K562 (cell line): Measurements from ENCODE around the gene APLF. TPM values are rescaled to one million over a fixed set of nuclear protein-coding genes. Genes with fewer than 3 reads are reported as not detected.
"Not testable (repeated sequence)": the region's sequence is repeated elsewhere in the genome, so short reads cannot be mapped to it uniquely, and the experiment has no call there.

Source experiments
- ATAC-seq: fragments of 200-7000 bp; cut with Tn5 transposase; 3 replicates; pipeline ENCODE4 v1.9.1; 2020; ENCODE audit warnings: moderate library complexity
- BruUV-seq: library from RNA; stranded (reverse); fragments of 400-500 nt; replicated peaks from 2 replicates; lab custom pipeline; 2021; lab: Mats Ljungman, UMichigan
- CTCF ChIA-PET: fragments of 300-600 bp; formaldehyde crosslinking; extraction: SDS; loops from one replicate; lab custom pipeline; 2021; ENCODE audit warnings: low intra/inter-chr PET ratio; lab: Yijun Ruan, JAX
- POLR2A ChIA-PET: fragments of 300-600, 350-650 bp; sonication (Branson Sonifier 250); formaldehyde crosslinking; extraction: SDS; loops from one replicate; lab custom pipeline; 2021; ENCODE audit warnings: antibody characterized with exemption, inconsistent platforms; lab: Yijun Ruan, JAX
- DNase-seq, 4 experiments: peaks; one replicate each; pipeline versions ENCODE4 v3.0.0 to v3.0.0-alpha.2; 2011 to 2018; ENCODE audit warnings: low spot score in 3 of 4, mixed read lengths in 3 of 4; ENCODE audit errors: extremely low read depth in 1 of 4
- FAIRE-seq: peaks from 2 replicates; lab custom pipeline; 2011; peaks lifted over from hg19 to GRCh38; lab: Jason Lieb, UNC
- H2AFZ ChIP-seq: 2 replicates; pipeline ENCODE4 v1.6.0; 2011; ENCODE audit warnings: low read depth, low read length, control low read depth, inconsistent platforms
- H3K27ac ChIP-seq: fragments of 200-600 bp; 3 replicates; pipeline ENCODE4 v1.8.0; 2011; ENCODE audit warnings: low read depth, mild to moderate bottlenecking, control low read depth, inconsistent platforms, low read length, moderate library complexity, mixed read lengths; ENCODE audit errors: extremely low read depth
- H3K27me3 ChIP-seq, 2 experiments: fragments of 300-600 bp in 1 of 2; 2 replicates in 1 of 2; 3 replicates in 1 of 2; pipeline versions ENCODE4 v1.6.0 to v1.8.0; 2011; ENCODE audit warnings: inconsistent platforms in 2 of 2, low read length in 2 of 2, mild to moderate bottlenecking in 1 of 2, mixed read lengths in 1 of 2, moderate library complexity in 1 of 2; ENCODE audit not compliant: control insufficient read depth in 2 of 2, insufficient read depth in 2 of 2
- H3K36me3 ChIP-seq: fragments of 300-600 bp; 3 replicates; pipeline ENCODE4 v1.8.0; 2011; ENCODE audit warnings: mild to moderate bottlenecking, low read length, inconsistent platforms; ENCODE audit not compliant: control insufficient read depth, insufficient read depth
- H3K4me1 ChIP-seq, 2 experiments: fragments of 200-600 bp in 1 of 2; replicated peaks in 1 of 2; 2 replicates in 1 of 2; 3 replicates in 1 of 2; pipeline versions ENCODE4 v1.5.1 to v1.8.0; 2011; ENCODE audit warnings: inconsistent platforms in 2 of 2, low read length in 2 of 2, mild to moderate bottlenecking in 1 of 2, mixed read lengths in 1 of 2, moderate library complexity in 1 of 2; ENCODE audit not compliant: control insufficient read depth in 2 of 2, insufficient read depth in 2 of 2
- H3K4me2 ChIP-seq: 2 replicates; pipeline ENCODE4 v1.6.1; 2011; ENCODE audit warnings: low read length, control low read depth, inconsistent platforms, mixed read lengths; ENCODE audit not compliant: insufficient read depth
- H3K4me3 ChIP-seq: fragments of 200-600 bp; sonication (generic), shearing (Covaris generic); 2 replicates; pipeline ENCODE4 v1.5.1; 2016; ENCODE audit warnings: control low read depth, inconsistent platforms
- H3K79me2 ChIP-seq: fragments of 200-600 bp; 3 replicates; pipeline ENCODE4 v1.8.0; 2011; ENCODE audit warnings: low read length, inconsistent platforms; ENCODE audit not compliant: control insufficient read depth, insufficient read depth
- H3K9ac ChIP-seq, 2 experiments: 2 replicates each; pipeline versions ENCODE4 v1.6.0 to v1.6.1; 2011; ENCODE audit warnings: low read depth in 2 of 2, low read length in 2 of 2, control low read depth in 1 of 2, inconsistent platforms in 1 of 2, mild to moderate bottlenecking in 1 of 2, mixed read lengths in 1 of 2; ENCODE audit not compliant: insufficient read depth in 1 of 2
- H3K9me1 ChIP-seq: one replicate; pipeline ENCODE4 v1.6.0; 2011; ENCODE audit warnings: inconsistent platforms, mild to moderate bottlenecking, low read length, moderate library complexity; ENCODE audit not compliant: control insufficient read depth, insufficient read depth
- H3K9me3 ChIP-seq: replicated peaks from 2 replicates; pipeline ENCODE4 v1.5.1; 2011; ENCODE audit warnings: low read depth, low read length, inconsistent platforms; ENCODE audit not compliant: control insufficient read depth, insufficient read depth
- H4K20me1 ChIP-seq: replicated peaks from 2 replicates; pipeline ENCODE4 v1.6.1; 2011; ENCODE audit warnings: low read length, inconsistent platforms, mixed read lengths; ENCODE audit not compliant: control insufficient read depth, insufficient read depth
- BCOR ChIP-seq: fragments of 450-650 bp; IDR thresholded peaks from 2 replicates; pipeline ENCODE4 v1.6.1; 2016
- C11orf30 ChIP-seq: fragments of 450-650 bp; IDR thresholded peaks from 2 replicates; pipeline ENCODE4 v1.6.1; 2016; ENCODE audit warnings: low read depth, mild to moderate bottlenecking
- CBFA2T3 ChIP-seq: fragments of 450-650 bp; IDR thresholded peaks from 2 replicates; pipeline ENCODE4 v1.6.1; 2017
- KDM1A ChIP-seq, 2 experiments: fragments of 450-650 bp; IDR thresholded peaks; 2 replicates each; pipeline ENCODE4 v1.6.1; 2016; ENCODE audit warnings: mild to moderate bottlenecking in 2 of 2
- KDM4B ChIP-seq, 2 experiments: fragments of 450-650 bp in 1 of 2; sonication (generic) in 1 of 2; IDR thresholded peaks; 2 replicates each; pipeline ENCODE4 v1.6.1; 2016 to 2017; ENCODE audit warnings: borderline replicate concordance in 2 of 2, antibody characterized with exemption in 1 of 2, low read depth in 1 of 2, mild to moderate bottlenecking in 1 of 2
- MAFF ChIP-seq: IDR thresholded peaks from 2 replicates; pipeline ENCODE4 v1.6.1; 2012; ENCODE audit warnings: low read length, improper control_type of control experiment
- MAFG ChIP-seq: fragments of 450-650 bp; conservative IDR thresholded peaks from 2 replicates; pipeline ENCODE4 v1.6.1; 2016; ENCODE audit warnings: missing genetic modification characterization, missing compliant biosample characterization
- MAFK ChIP-seq: IDR thresholded peaks from 2 replicates; pipeline ENCODE4 v1.6.1; 2011; ENCODE audit warnings: low read length, improper control_type of control experiment
- MEIS2 ChIP-seq: fragments of 450-650 bp; IDR thresholded peaks from 2 replicates; pipeline ENCODE4 v1.6.1; 2014; ENCODE audit warnings: mild to moderate bottlenecking; ENCODE audit not compliant: partially characterized antibody
- NFIC ChIP-seq: fragments of 450-650 bp; IDR thresholded peaks from 2 replicates; pipeline ENCODE4 v1.6.1; 2017; ENCODE audit warnings: mild to moderate bottlenecking, inconsistent platforms
- RBM25 ChIP-seq: fragments of 200-400 bp; formaldehyde crosslinking; IDR thresholded peaks from 2 replicates; pipeline ENCODE4 v1.6.1; 2018; ENCODE audit warnings: low read length, low read depth, moderate library complexity; ENCODE audit not compliant: severe bottlenecking
- TAL1 ChIP-seq: fragments of 450-650 bp; IDR thresholded peaks from 2 replicates; pipeline ENCODE4 v1.6.1; 2016; ENCODE audit warnings: mild to moderate bottlenecking
- TCF3 ChIP-seq: sonication (generic); formaldehyde crosslinking; IDR thresholded peaks from 2 replicates; pipeline ENCODE4 v1.4.0; 2020; ENCODE audit warnings: mild to moderate bottlenecking, missing genetic modification reagents
- ZBTB12 ChIP-seq: fragments of 250-450 bp; sonication (Bioruptor Pico); IDR thresholded peaks from 2 replicates; pipeline ENCODE4 v1.4.0; 2020
- ZNF146 ChIP-seq: IDR thresholded peaks from one replicate; pipeline ENCODE4 v1.6.1; 2018; ENCODE audit warnings: missing compliant biosample characterization; ENCODE audit not compliant: unreplicated experiment
- ZNF316 ChIP-seq: fragments of 450-650 bp; IDR thresholded peaks from 2 replicates; pipeline ENCODE4 v1.6.1; 2016
- WGBS: fragments of 100-300 bp; shearing (Covaris generic); methylation state at CpG from one replicate; pipeline ENCODE4 v1.1.6; 2016; ENCODE audit warnings: low coverage, mixed read lengths; ENCODE audit not compliant: insufficient coverage; ENCODE audit errors: missing lambda C conversion rate; 5-methylcytosine and 5-hydroxymethylcytosine counted together
- in situ Hi-C: fragments of 300-500 bp; cut with MboI; formaldehyde crosslinking; loops from 4 replicates; pipeline ENCODE4 v1.15.0; 2018; ENCODE audit warnings: inconsistent platforms, mixed read lengths
- intact Hi-C: fragments of 100-400 bp; cut with micrococcal nuclease; formaldehyde crosslinking; loops from 2 replicates; pipeline ENCODE4 v1.14.2; 2022
- polyA plus RNA-seq, 8 experiments: library from polyadenylated mRNA; depleted of rRNA in 4 of 8; stranded (reverse) in 5 of 8; unstranded in 3 of 8; fragments of >200 nt; fragmentation: Nextera tagmentation in 2 of 8; fragmentation: Illumina TruSeq in 1 of 8; extraction: Ambion mirVana in 2 of 8; extraction: Trizol in 1 of 8; gene quantifications; 2 replicates each; pipeline versions ENCODE4 v1.2.1 to v1.2.3, GENCODE V29; 2011 to 2014; ENCODE audit warnings: inconsistent platforms in 1 of 8, missing spikeins in 1 of 8
- total RNA-seq, 7 experiments: library from RNA; depleted of rRNA in 6 of 7; stranded (reverse); fragments of >200 nt in 6 of 7; fragmentation: Illumina TruSeq in 2 of 7; extraction: Trizol in 2 of 7; gene quantifications; 2 replicates each; pipeline versions ENCODE4 v1.2.1 to v1.2.3, GENCODE V29; 2011 to 2021; ENCODE audit warnings: low replicate concordance in 1 of 7

Gene APLF
- total and polyA plus RNA-seq, 9 of the 15 experiments (the other 6 are each of a cell fraction or from before 2014, with no cell fraction given), result 0.07 to 1.1 (median 0.71) TPM

GRCh38 chr2:68570434-68570833 is 103.0 kb downstream of the APLF start:
- CTCF ChIA-PET, H3K27me3 ChIP-seq, ATAC-seq, POLR2A ChIA-PET, H3K4me1 ChIP-seq, H3K9me3 ChIP-seq, FAIRE-seq, intact Hi-C loops, BruUV-seq, H3K9me1 ChIP-seq, H3K79me2 ChIP-seq, DNase-seq, H3K4me3 ChIP-seq, H3K27ac ChIP-seq, H3K4me2 ChIP-seq, H3K9ac ChIP-seq, H4K20me1 ChIP-seq, in situ Hi-C loops, H3K36me3 ChIP-seq, H2AFZ ChIP-seq: not testable (repeated sequence)
- TF ChIP-seq KDM1A (IDR thresholded peaks at IDR 0.05), result peak in 1 of 2 experiments; percentile 27; a peak in 1 of 4 replicates
- TF ChIP-seq BCOR, result peak; percentile 78; the same call in 1 of the 2 replicates
- peak; percentile 49 for TF ChIP-seq ZNF146 (CRISPR knock-in tag)
- 77% methylated on average over 3 of the region's 4 CpGs for WGBS

DNA sequence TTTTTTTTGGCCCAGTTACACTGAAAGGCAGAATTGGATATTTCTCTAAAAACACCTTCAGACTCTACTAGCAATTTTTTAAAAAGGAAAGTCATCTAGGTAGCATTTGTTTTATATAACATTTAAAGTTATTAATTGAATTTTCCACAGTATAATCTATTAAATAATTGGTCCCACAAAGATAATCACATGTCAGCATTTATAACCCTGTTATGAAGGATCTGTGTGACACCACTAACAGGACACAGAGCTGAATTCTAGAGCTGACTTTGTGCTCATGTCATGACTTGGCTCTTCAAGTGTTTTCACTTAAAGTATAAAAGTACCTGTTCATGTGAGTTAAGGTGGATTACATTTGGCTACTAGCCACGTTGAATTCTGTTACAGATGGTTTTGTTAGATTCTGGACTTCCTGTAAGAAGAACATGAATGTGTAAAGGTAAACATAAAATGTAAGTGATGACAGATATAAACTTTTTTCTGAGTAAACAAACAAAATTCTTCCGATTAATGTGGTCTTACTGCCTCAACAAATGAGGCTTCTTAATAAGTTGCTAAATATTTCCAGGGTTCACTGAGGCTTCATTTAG is 106.9 kb downstream of the APLF start:
- H3K9me1 ChIP-seq, result no peaks in the 10 kb centered on the region
- H2AFZ ChIP-seq, result peak overlapping the region; percentile 69
- H3K9me3 ChIP-seq, result no peaks in the 10 kb centered on the region
- in situ Hi-C loops, result no loop called here
- TF ChIP-seq NFIC (peak; percentile 52), ZNF316 (peak; percentile 91), RBM25 (no peak), TCF3 (CRISPR knock-in tag) (peak; percentile 23; the same call in 1 of the 2 replicates), MAFK (peak; percentile 68; the same call in 1 of the 2 replicates), C11orf30 (peak; percentile 79), TAL1 (peak; percentile 29; the same call in 1 of the 2 replicates), MEIS2 (peak; percentile 71), CBFA2T3 (peak; percentile 31; the same call in 1 of the 2 replicates), ZBTB12 (CRISPR knock-in tag) (no peak), MAFG (tag) (peak; percentile 38; the same call in 1 of the 2 replicates), MAFF (peak; percentile 73), KDM4B (IDR thresholded peaks at IDR 0.05; ENCODE audit: borderline replicate concordance in 2 of 2, low read depth in 1 of 2) (no peak)
- H3K4me3 ChIP-seq, result no peak overlapping the region
- no peaks in the 10 kb centered on the region for H4K20me1 ChIP-seq
- no peaks in the 10 kb centered on the region for H3K79me2 ChIP-seq
- CTCF ChIA-PET, result no interaction called here
- no peaks in the 10 kb centered on the region for H3K36me3 ChIP-seq
- POLR2A ChIA-PET, result interaction anchor here (1.2 to 1.3 kb wide), 2 partner anchors 17 to 21 kb away, joined by 3 read pairs; no protein-coding TSS in a partner anchor
- intact Hi-C loops, result no loop called here
- DNase-seq (no peak), FAIRE-seq (no peak), ATAC-seq (0 out of 3 replicates have a peak, but pooled peaks have one; percentile 37)
- H3K4me2 ChIP-seq, result no peak overlapping the region
- H3K4me1 ChIP-seq, result no peaks in the 10 kb centered on the region; a peak in 1 of 5 replicates
- no peak overlapping the region for H3K9ac ChIP-seq
- H3K27ac ChIP-seq, result no peak overlapping the region
- WGBS, result 15% methylated on average over 2 of the region's 2 CpGs
- BruUV-seq, result no TSS peak
- H3K27me3 ChIP-seq, result no peaks in the 10 kb centered on the region
